A549 treated with GW870086 at 1 μM for 4 hours (cell line): ENCODE data around the gene AGBL1. TPM values are rescaled to one million over a fixed set of nuclear protein-coding genes. Genes with fewer than 3 reads are reported as not detected.

Experiments
- total RNA-seq: library from RNA; stranded (reverse); fragments of 200-300 nt; extraction: Qiagen RNA extraction; gene quantifications from 5 replicates; pipeline ENCODE4 v1.2.3, GENCODE V29; 2022; ENCODE audit warnings: low read depth

AGBL1 gene
- not detected in 5 replicates for total RNA-seq

GRCh38 chr15:86079508-86080266, at the start of gene AGBL1:
AGBL1 (plus strand) TSS chr15:86079871.

